ENCODE measurements around the gene SSPN. TPM values are rescaled to one million over a fixed set of nuclear protein-coding genes. Genes with fewer than 3 reads are reported as not detected.

The SSPN gene
- polyA plus RNA-seq, 1 donor, result 121 TPM

- peak; percentile 41 for DNase-seq
Measured at GRCh38 chr12:26287671-26288381, 92.5 kb downstream of the SSPN start.

- DNase-seq, result no peak
Measured at GRCh38 chr12:26290565-26290964, 95.2 kb downstream of the SSPN start.

GRCh38 chr12:26292596-26292995 lies 97.2 kb downstream of the SSPN start:
- DNase-seq, result no peak

- no peak for DNase-seq
Measured at GRCh38 chr12:26293612-26294011, 98.2 kb downstream of the SSPN start.

GRCh38 chr12:26295001-26295400 lies 99.6 kb downstream of the SSPN start:
- no peak for DNase-seq

- no peak for DNase-seq
Measured at GRCh38 chr12:26297396-26298070, 102.2 kb downstream of the SSPN start.

GRCh38 chr12:26298785-26299621 lies 103.6 kb downstream of the SSPN start:
- no peak for DNase-seq

GRCh38 chr12:26299751-26300150 lies 104.4 kb downstream of the SSPN start:
- no peak for DNase-seq

Other genes starting within 250 kb of the SSPN start
- gene RASSF8, start 236.9 kb upstream of the SSPN start, polyA plus RNA-seq (ENCODE audit: insufficient read length), result 18.2 TPM
- gene BHLHE41, start 70.5 kb upstream of the SSPN start, polyA plus RNA-seq (ENCODE audit: insufficient read length), result 3.7 TPM